Dermis microvascular lymphatic vessel endothelial cell (primary cell): ENCODE measurements around the gene VEGFA. TPM values are rescaled to one million over a fixed set of nuclear protein-coding genes. Genes with fewer than 3 reads are reported as not detected.

Source experiments
- DNase-seq, 2 donors: peaks; one replicate each; pipeline versions ENCODE4 v3.0.0 to v3.0.0-alpha.2; 2010; ENCODE audit warnings: low read depth in 2 of 2
- total RNA-seq: library from RNA; depleted of rRNA; stranded (reverse); fragments of >200 nt; gene quantifications from 2 replicates; pipeline ENCODE4 v1.2.1, GENCODE V29; 2014

The VEGFA gene
- total RNA-seq, 1 donor from 2014 or later, result 4.5 TPM

DNA sequence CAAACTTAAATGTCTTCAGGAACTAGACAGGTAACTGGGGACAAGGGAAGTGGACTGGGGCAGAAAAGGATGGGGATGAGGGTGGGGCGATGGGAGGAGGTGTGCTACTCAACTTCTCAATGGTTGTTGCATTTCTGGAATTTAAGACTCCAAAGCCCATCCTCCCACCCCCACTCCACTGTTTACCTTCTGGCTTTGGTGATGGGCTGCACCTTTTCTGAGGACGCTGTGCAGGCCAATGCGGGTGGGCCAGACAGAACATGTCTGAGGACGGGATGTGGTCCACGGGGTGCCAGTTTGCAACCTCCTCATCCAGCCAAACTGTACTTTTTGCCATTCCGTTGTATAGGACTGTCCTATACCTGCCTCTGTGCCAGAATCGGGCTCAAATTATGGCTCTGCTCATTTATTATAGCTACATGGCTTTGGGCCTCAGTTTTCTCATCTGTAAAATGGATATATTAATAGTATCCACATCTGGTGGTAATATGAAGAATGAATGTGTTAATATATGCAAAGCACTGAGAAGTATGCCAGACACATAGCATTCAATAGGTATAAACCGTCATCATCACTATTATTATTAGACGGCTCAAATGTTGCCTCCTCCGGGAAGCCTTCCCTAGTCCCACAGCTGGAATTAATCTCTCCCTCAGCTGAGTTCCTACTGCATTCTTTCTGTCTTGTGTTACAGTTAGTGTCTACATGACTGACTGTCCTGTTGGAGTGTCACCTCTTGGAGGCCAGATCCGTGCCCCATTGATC lies 31.0 kb upstream of the VEGFA start:
- no peak for DNase-seq

DNA sequence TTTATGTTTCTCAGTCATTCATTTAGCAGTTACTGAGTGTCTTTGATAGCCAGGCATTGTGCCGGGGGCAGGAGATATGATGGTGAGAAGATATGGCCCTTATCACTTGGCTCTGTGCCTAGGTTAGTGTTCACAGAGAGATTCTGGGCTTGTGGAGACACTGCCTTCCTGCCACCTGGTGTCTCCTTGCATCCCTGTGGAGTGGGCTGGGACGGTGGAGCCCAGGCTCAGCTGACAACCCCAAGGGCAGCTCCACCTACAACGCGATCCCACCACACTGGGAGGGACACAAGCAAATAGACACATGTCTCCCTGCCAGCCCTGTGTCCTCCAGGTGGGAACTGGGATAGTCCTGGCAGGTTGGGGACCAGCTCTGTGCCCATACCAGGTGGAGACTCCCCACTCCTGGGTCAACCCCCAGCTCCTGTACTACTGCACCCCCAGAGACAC lies 30.3 kb upstream of the VEGFA start:
- no peak for DNase-seq

DNA sequence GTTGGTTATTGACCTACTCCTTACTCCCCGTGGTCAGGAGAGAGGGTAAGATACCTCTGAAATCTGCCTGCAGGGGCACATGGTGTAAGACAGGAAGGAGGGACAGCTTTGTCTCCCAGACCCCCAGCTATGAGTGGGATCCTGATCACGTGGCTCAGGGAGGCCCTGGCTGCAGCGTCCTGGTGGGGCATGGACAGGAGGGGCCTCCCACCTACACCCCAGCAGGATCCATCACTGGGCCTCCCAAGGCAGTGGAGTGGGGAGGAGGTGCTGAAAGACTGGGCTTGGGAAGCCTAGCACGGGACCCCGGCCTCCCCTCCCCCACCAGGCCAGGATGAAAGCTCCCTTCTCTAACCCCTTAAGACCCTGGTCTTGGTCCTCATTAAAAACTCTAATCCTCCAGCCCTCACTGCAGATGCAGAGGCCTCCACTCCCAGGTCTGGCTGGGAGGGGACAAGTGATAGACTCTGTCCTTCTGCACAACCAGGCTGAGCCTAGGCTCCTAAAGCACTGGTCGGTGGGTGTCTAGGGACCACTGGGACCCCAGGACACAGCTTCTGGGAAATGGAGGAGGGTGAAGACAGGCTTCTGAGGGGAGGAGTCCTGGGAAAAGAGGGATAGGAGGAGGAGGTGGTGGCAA lies 29.6 kb upstream of the VEGFA start:
- no peak for DNase-seq

DNA sequence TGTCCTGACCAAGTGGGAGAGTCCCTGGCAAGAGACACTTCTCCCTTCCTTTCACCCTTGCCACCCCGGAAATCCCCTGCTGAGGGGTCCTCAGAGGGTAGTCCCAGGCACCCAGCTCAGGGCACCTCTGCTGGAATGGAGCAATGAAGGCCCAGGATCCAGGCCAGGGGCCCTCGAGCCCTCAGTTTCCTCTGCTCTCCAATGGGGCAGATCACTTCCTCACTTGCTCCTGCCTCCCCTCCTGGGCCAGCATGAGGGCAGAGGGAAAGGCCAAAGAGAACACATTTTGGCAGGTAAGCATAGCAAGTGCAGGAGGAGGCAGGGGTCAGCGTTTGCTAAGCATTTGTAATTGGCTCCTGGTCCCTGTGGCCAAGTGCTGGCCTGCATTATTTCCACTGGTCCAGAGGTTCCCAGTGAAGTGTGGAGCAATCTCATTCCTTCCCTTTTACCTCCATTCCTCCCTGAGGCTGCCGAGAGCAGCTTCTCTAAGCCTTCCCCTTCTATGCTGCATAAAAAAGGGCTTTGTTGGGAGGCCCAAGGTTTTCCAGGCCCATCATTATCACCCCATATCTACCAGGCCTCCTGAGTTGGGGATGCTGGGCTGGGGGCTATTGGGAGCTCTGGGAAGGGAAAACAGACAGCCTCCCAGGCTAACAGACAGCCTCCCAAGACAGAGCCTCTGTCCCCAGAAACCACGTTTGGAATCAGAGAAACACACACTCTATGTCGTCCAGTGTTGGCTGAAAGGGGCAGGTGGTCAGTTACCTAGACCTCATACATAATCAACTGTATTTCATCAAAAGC lies 28.8 kb upstream of the VEGFA start:
- no peak for DNase-seq

DNA sequence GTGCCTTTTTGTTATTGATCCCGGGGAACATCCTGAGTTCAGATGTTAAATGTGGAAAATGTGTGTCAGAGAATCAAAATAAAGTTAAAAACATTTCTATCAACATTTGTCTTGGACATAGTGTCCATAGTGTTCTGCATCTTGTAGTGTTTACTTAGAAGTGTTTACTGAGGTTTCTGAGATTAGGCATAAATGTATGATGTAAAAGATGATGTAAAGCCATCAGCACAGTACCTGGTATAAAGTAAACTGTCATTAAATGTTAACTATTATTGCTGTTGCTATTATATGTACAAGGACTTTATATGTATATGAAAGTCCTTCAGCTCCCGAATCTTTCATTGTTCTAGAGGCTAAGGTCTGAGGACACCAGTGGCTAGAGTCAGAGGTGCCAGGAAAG lies 28.2 kb upstream of the VEGFA start:
- peak in 1 of 2 donors; percentile 11 for DNase-seq

DNA sequence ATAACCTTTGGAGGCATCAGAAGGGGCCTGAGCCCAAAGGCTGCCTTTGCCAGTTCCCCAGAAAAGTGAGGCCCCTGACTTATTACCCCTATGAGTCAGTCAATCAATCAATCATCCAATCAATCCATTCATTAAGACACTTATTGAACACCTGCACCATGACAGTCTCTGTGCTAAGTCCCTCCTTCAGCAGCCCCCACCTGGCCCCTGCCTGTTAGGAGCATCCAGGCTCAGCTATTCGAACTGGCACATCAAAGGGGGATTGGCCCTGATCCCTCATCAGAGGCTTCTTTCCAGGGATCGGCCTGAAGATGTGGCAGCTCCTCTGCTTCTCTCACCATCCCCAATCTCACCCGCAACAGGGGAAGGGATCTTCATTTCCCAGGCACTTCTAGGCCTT lies 27.7 kb upstream of the VEGFA start:
- DNase-seq, result no peak

DNA sequence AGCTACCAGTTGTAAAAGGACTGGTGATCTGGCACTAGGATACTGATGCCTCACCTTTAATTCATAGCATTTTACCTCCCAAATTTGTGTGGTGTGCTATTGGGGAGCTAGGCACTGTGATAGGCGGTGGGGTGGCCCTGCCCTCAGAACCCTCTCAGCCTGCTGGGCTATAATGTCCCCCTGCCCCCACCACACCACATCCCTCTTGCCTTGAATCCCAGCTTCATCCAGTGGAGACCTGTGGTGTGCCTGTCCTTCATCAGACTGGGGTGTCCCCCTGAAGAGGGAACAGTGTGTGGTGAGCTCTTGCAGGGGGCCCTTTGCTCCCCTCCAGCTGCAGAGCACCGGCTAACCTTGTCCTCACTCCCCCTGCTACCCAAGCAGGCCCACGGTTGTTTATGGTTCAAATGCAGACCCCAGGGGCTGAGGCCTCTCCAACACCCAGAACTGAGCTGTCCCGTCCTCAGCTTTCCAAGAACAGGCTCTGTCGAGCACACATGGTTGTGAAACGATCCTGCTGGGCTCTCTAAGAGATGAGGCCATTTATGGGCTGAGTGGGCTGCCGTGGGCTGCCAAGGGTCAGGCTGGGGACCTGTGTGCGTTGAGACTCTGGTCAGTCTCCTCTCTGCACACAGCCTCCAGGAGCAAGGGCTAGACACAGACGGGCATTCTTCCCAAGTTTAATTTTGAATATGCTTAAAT lies 26.9 kb upstream of the VEGFA start:
- no peak for DNase-seq

DNA sequence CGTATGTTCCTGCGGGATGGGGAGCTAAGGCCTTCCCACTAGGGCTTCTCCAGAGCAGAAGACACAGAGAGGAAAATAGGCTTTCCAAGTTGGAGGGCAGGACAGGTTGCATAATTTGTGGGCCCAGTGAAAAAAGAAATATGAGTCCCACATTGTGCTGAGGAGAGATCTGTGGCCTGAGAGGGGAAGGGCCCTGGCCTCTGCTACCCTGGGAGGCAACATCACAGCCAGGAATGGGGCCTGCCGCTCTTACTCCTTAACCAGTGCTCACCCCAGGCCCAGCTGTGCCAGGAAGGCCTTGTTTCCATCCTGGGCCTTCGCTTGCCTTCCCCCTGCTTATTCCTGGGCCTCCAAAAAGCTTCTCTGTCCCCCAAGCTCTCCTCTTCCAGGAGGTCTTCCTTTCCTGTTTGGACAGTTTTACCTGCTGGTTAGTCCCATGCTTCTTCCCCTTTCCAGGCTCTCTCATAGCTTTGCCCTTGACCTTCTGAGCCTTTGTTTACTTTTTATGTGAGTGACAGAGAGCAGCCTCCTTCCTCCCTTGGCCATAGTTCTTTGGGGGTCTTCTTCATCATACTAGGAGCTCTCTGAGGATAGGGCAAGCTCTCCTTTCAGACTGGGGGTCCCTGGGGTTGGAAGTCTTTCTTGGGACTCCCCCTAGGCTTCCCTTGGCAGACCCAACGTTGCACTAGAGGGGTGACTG lies 26.2 kb upstream of the VEGFA start:
- no peak for DNase-seq

DNA sequence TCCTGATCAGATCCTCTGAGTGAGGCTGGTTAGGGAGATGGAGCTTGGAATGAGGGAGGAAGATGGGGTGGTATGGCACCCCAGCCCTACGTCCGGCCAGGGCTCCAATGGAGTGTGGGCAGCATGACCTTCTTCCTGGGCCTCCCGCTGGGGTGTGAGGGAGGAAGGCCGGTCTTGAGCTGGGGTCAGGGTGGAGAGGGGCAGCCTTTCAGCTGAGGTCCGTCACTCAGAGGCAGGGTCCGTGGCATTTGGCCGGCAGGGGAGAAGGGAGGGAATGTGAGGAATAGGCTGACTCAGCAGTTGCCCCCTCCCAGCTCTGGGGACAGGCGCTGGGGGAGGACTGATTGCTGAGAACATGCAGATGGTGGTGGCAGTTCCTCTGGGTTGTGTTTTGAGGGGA lies 25.5 kb upstream of the VEGFA start:
- DNase-seq, result no peak

DNA sequence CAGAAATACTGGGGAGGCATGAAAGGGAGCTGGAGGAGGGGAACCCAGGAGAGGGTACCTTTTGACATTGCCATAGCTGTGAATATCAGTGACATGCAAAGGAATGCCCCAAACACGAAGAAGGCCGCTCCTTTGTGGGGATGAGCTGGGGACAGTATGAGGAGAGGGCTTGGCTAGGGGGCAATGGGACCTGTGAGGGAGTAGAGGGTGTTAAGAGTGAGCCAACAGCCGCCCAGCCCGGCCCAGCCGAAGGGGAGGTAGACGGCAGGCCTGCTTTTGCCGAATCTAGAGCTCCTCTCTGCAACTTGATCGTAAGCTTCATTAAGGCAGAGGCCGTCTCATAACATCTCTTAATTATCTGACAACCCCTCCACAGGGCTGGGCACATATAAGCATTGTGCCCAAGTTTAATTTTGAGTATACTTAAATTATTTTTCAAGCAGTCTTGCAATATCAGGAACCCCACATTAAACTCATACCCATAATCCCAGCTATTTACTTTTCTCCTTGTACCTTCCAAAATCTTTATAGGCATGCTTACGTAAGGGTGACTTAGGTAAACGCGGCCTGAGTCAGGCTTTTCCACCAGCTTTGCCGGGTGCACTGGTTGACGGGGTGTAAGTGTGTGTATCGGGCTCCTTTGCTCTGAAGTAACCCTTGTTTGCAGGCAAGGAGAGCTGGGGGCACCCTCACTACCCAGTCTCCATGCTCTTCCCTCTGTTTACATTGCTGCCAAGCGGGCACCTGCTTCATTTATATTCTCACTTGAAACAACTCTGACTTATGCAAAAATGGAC lies 24.9 kb upstream of the VEGFA start:
- DNase-seq, result no peak

DNA sequence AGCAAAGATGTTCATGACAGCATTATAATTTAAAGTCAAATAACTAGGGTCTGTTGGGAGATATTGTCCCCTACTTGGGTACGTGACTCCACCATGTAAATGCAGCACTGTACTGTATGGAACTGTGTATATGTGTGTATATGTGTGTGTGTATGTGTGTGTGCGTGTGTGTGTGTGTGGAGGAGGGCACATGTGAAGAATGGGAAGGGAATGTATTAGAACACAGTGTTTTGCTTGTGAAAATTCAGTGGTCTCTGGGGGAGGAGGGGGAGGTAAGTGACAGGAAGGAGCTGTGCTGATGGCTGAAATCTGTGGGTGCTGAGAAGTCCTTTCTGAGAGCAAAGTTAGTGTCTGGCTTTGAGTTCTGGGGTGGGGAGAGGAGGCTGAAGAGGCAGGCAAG lies 23.9 kb upstream of the VEGFA start:
- DNase-seq, result no peak

DNA sequence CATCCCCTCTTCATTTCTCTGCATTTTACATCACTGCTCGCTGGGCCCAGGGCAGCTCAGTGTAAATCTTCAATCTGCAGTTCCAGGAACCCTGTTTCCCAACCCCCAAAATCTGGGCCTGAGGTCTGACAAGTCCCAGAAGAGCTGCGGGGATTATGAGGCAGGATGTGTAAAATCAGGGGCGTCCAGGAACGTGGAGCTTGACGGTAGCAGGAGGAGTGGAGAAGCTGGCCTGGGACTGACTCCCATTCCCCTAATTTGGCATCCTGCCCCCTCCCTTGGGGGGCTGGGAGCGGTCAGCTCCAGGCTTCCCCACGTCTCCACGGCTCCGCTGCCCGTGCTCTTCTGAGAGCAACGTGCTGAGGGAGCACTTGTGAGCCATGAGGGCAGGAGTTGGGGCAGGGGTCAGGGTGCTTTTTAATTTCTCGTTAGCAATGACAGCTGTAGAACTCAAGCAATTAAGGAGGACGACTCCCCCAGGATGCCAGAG lies 23.4 kb upstream of the VEGFA start:
- DNase-seq, result no peak

DNA sequence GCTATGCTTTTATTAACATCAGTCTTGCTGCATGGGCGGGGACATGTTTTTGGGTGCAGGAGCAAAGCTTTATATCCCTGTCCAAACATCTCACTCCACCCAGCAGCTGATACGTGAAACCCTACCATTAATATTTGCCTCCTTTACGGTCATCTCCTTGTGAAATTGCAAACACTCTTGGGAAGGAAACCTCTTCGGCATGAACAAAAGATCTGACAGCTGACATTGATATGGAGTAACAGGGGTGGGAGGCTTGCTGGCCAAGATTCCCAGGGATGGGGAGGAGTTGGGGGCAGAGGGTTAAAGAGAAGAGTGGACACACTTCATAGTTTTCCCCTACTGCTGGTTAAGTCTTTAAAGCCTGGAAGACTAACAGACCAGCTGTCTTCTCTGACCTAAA lies 22.2 kb upstream of the VEGFA start:
- no peak for DNase-seq

DNA sequence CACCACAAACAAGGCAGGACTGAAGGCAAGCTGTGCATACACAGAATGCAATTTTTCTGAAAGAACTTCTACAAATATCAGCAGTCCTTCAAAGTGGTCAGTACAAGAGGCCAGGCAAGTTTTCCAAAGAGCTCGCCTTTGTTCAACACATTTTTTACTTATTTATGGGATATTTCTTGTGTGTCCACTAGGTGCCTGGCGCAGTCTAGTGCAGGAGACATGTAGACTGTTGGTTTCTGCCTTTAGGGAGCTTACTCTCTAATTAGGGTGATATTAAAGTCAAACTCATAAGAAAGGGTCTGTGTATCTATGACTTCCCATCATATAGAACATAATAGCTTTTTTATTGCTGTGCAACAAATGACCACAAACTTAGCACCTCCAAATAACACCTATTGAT lies 21.2 kb upstream of the VEGFA start:
- DNase-seq, result no peak

DNA sequence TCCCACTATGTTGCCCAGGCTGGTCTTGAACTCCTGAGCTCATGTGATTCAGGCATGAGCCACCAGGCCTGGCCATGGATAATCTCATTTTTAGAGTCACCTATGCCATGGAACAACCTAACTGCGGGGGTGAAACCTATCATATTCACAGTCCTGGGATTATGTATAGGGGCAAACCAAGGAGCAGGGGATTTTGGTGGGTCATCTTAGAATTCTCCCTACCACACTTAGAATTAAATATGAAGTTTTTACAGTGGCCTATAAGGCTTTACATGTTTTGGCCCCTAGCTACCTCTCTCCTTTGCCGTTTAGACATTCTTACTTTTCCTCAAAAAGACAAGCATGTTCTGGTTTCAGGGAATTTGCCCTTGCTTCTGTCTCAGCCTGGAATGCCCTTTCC lies 20.6 kb upstream of the VEGFA start:
- DNase-seq, result no peak

DNA sequence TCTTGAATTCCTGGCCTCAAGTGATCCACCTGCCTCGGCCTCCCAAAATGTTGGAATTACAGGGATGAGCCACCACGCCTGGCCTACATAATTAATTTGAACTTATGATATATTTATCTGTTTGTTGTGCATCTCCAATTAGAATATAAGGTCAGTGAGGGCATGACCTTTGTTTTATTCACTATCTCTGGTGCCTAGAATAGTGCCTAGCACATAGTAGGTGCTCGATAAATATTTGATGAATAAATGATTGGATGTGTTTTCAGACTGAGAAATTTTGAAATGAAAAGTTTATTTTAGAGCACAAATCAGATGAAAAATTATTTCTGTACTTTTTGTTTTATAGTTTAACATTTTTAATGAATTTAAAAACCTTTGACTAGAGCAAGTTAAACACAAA lies 19.4 kb upstream of the VEGFA start:
- DNase-seq, result no peak

DNA sequence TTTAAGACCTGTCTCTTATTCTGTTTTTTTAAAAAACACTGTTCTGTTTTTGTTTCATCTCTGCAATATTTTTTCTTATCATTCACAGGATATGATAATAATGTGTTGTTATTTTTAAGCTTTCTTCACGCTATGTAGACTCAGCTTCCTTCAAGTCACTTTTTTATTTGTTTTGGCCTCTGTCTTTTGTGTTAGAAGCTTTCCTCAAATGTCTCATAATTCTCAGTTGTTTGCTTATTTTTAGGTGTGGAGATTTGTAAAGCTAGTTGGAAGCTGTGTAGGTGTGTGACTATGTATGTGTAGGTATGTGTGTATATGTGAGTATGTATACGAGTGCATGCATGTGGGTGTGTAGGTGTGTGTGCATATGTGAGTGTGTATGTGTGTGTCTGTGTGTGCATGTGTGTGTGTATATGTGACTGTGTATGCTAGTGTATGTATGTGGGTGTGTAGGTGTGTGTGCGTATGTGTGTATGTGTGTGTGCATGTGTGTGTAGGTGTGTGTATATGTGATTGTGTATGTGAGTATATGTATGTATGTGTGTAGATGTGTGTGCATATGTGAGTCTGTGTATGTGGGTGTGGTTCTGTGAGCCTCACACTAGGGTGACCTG lies 16.3 kb upstream of the VEGFA start:
- DNase-seq, result peak in 1 of 2 donors; percentile 57

DNA sequence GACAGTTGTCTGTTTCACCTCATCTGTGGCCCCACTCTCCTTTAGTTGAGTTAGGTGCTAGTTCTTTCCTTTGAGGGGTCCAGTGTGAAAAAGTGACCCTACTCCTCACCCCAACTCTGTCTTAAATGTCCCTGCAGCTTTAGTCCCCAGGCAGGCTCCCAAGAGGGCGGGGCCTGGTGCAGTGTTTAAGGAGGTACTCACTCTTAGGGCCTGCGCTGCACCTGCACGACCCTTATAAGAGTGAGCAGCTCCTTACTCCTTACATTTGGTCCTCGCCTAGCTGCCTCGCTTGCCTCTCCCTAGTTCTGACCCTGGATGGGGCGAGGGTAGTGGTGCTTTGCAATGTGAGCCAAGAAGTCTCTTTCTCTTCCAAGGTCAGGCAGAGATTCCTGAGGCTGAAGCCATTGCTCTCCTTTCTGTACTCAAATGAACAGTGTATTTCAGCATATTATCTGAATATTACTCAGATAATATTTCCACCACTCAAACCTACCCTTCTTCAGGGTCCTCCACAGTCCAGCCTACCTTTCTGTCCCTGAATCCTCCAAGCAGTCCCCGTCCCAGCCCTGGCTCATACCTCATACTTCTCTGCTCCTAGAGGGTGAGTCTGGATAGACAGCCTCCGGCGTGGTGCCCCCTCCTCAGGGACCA lies 11.9 kb upstream of the VEGFA start:
- DNase-seq, result no peak

DNA sequence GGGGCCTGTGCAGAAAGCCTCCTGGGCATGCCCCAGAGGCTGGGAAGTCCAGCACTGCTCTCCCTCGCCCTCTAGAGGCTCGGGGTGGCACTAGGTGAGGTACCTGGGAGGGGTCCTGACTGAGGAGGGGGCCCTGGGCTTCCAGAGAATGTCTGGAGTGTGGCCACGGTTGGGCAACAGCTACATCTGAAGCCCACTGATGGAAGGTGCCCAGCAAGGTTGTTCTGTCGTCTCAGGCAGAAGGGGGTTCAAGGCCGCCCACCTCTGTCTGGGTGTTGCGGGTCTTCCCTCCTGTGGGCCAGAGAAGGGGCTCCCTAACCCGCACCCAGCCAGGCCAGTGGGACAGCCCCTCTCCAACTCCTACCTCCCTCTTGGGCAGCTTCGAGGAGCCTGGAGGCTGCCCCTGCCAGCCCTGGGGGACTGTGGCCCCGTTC lies 11.4 kb upstream of the VEGFA start:
- DNase-seq, result peak in 1 of 2 donors; percentile 28
